K562 (cell line): ENCODE measurements around the gene RAI1. TPM values are rescaled to one million over a fixed set of nuclear protein-coding genes. Genes with fewer than 3 reads are reported as not detected.

Source experiments
- ARID3A ChIP-seq: IDR thresholded peaks from 2 replicates; pipeline ENCODE4 v1.6.1; 2012; ENCODE audit warnings: low read depth, low read length, improper control_type of control experiment, borderline replicate concordance
- CGGBP1 ChIP-seq: fragments of 250-450 bp; sonication (Bioruptor Pico); IDR thresholded peaks from 2 replicates; pipeline ENCODE4 v1.9.0; 2021; ENCODE audit warnings: mild to moderate bottlenecking
- DEAF1 ChIP-seq: fragments of 450-650 bp; formaldehyde crosslinking; IDR thresholded peaks from 2 replicates; pipeline ENCODE4 v1.4.0; 2020; ENCODE audit warnings: mild to moderate bottlenecking, moderate library complexity
- DPF2 ChIP-seq: fragments of 450-650 bp; IDR thresholded peaks from 2 replicates; pipeline ENCODE4 v1.6.1; 2016
- FOXJ2 ChIP-seq: fragments of 200-800 bp; sonication (Bioruptor generic); IDR thresholded peaks from 2 replicates; pipeline ENCODE4 v1.6.1; 2016; ENCODE audit warnings: missing genetic modification characterization, missing compliant biosample characterization
- MAZ ChIP-seq, 2 experiments: fragments of 450-650 bp in 1 of 2; sonication (generic) in 1 of 2; formaldehyde crosslinking; IDR thresholded peaks in 1 of 2; conservative IDR thresholded peaks in 1 of 2; 2 replicates each; pipeline versions ENCODE4 v1.4.0 to v1.5.0; 2020; ENCODE audit warnings: mild to moderate bottlenecking in 1 of 2, missing genetic modification reagents in 1 of 2
- PHF21A ChIP-seq: fragments of 450-650 bp; IDR thresholded peaks from 2 replicates; pipeline ENCODE4 v1.6.1; 2017; ENCODE audit warnings: low read depth, borderline replicate concordance
- RCOR1 ChIP-seq, 2 experiments: IDR thresholded peaks; 2 replicates each; pipeline ENCODE4 v1.6.1; 2012; ENCODE audit warnings: low read depth in 2 of 2, low read length in 2 of 2, borderline replicate concordance in 1 of 2, improper control_type of control experiment in 1 of 2
- REST ChIP-seq, 2 experiments: fragments of 450-650 bp; formaldehyde crosslinking in 1 of 2; IDR thresholded peaks; 2 replicates each; pipeline versions ENCODE4 v1.4.0 to v1.6.1; 2014 to 2020; ENCODE audit warnings: mild to moderate bottlenecking in 2 of 2, borderline replicate concordance in 1 of 2, low read depth in 1 of 2
- TFAP4 ChIP-seq: sonication (generic); formaldehyde crosslinking; IDR thresholded peaks from 2 replicates; pipeline ENCODE4 v1.8.0; 2022; ENCODE audit warnings: missing genetic modification reagents, mild to moderate bottlenecking, moderate library complexity, borderline replicate concordance
- ZNF263 ChIP-seq: sonication (generic); formaldehyde crosslinking; IDR thresholded peaks from 2 replicates; pipeline ENCODE4 v1.8.0; 2022; ENCODE audit warnings: mild to moderate bottlenecking, missing genetic modification reagents, borderline replicate concordance
- ZNF384 ChIP-seq: IDR thresholded peaks from 2 replicates; pipeline ENCODE4 v1.6.1; 2012; ENCODE audit warnings: low read depth, low read length, improper control_type of control experiment
- polyA plus RNA-seq, 8 experiments: library from polyadenylated mRNA; depleted of rRNA in 4 of 8; stranded (reverse) in 5 of 8; unstranded in 3 of 8; fragments of >200 nt; fragmentation: Nextera tagmentation in 2 of 8; fragmentation: Illumina TruSeq in 1 of 8; extraction: Ambion mirVana in 2 of 8; extraction: Trizol in 1 of 8; gene quantifications; 2 replicates each; pipeline versions ENCODE4 v1.2.1 to v1.2.3, GENCODE V29; 2011 to 2014; ENCODE audit warnings: inconsistent platforms in 1 of 8, missing spikeins in 1 of 8
- total RNA-seq, 7 experiments: library from RNA; depleted of rRNA in 6 of 7; stranded (reverse); fragments of >200 nt in 6 of 7; fragmentation: Illumina TruSeq in 2 of 7; extraction: Trizol in 2 of 7; gene quantifications; 2 replicates each; pipeline versions ENCODE4 v1.2.1 to v1.2.3, GENCODE V29; 2011 to 2021; ENCODE audit warnings: low replicate concordance in 1 of 7

RAI1 gene
- total and polyA plus RNA-seq, 9 of the 15 experiments (the other 6 are each of a cell fraction or from before 2014, with no cell fraction given): 0.68 to 19.9 (median 5.5) TPM

GRCh38 chr17:17859909-17860765, 178.9 kb downstream of the RAI1 start (continued):
- peak; percentile 92 for TF ChIP-seq REST (IDR thresholded peaks at IDR 0.05; ENCODE audit: borderline replicate concordance)
- TF ChIP-seq REST (CRISPR knock-in tag; IDR thresholded peaks at IDR 0.05; ENCODE audit: low read depth): no peak
- TF ChIP-seq DPF2: no peak
- TF ChIP-seq MAZ (CRISPR knock-in tag; conservative IDR thresholded peaks at IDR 0.05 in 1 of 2, IDR thresholded peaks at IDR 0.05 in 1 of 2): 0 out of 4 replicates have a peak, but pooled peaks of 1 of the 2 experiments have one; percentile 17
- TF ChIP-seq ZNF263 (CRISPR knock-in tag): 0 out of 2 replicates have a peak, but pooled peaks have one; percentile 40
- TF ChIP-seq ZNF384: peak; percentile 13; the same call in 1 of the 2 replicates
- peak; percentile 86 for TF ChIP-seq DEAF1 (CRISPR knock-in tag)
- TF ChIP-seq FOXJ2 (tag): no peak
- no peak for TF ChIP-seq CGGBP1 (CRISPR knock-in tag)
- peak; percentile 70; the same call in 1 of the 2 replicates for TF ChIP-seq TFAP4 (CRISPR knock-in tag)
- TF ChIP-seq RCOR1 (IDR thresholded peaks at IDR 0.05; ENCODE audit: borderline replicate concordance in 1 of 2, low read depth in 2 of 2, low read length in 2 of 2): peak in 1 of 2 experiments; percentile 44; a peak in 1 of 4 replicates
- no peak for TF ChIP-seq ARID3A
- no peak for TF ChIP-seq PHF21A
